GM21619 (cell line): ENCODE data around the gene FIG4.
"Not testable (repeated sequence)": the region's sequence is repeated elsewhere in the genome, so short reads cannot be mapped to it uniquely, and the experiment has no call there.

Experiments used
- ATAC-seq: cut with Tn5 transposase; IDR thresholded peaks from one replicate; pipeline ENCODE4 v1.9.1; 2021; ENCODE audit not compliant: unreplicated experiment

The FIG4 gene

DNA sequence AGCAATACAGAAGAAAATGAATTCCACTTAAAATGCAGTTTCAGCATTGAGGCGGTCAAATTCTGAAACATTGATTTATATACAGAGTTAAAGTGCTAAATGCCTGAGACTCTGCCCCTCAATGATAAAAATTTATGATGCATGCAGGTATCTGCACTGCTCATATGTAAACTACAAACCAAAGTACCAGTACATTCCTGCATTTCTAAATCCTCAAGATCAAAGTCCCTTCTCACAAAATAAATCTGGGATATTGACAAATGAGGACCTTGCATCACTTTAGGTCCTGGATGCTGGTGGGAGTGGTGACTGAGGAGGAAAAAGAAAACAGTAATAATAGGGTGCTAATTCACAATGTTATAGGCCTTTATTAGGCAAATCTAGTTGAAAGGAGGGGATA is 101.9 kb downstream of the FIG4 start:
- ATAC-seq = no peak

DNA sequence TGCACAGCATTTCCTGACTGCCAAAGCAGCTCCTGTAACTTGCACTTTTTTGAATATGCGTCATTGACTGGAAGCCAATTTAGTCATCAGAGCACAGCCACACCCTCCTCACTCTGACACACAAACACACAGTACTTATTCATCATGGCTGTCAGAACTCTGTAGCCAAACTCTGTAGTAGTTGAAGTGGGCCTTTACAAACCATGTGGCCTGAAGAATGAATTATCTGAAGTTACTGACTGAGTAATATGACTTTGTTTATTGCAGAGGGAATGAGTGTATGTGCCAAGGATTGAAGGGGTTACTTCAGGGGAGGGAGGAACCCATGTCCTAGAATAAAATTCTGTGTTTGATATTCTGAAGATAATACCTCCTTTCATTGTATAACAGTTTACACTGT is 102.7 kb downstream of the FIG4 start:
- ATAC-seq = no peak

GRCh38 chr6:109794201-109794923 is 103.3 kb downstream of the FIG4 start:
- no peak for ATAC-seq

GRCh38 chr6:109795994-109796555 is 105.0 kb downstream of the FIG4 start:
- ATAC-seq = no peak

DNA sequence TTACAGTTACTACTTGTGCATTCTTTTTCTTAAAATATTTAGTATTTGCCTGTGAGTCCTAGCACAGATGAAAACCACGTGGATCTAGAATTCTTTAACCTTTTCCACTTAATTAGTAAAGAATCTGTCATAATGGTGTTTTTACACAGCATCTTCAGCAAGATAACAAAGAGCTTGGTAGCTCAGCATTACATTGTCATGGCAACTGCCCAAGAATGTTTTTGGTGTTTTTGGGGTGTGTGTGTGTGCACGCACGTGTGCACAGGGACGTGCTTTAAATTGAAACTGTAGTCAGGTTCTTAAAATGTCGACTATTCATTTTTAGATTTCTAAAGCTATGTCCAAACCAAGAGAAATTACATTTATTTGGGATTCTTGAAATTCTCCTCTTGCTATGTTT is 108.0 kb downstream of the FIG4 start:
- no peak for ATAC-seq

GRCh38 chr6:109799664-109800063 is 108.6 kb downstream of the FIG4 start:
- ATAC-seq = no peak

- ATAC-seq = no peak
These were observed 109.7 kb downstream of the FIG4 start for GRCh38 chr6:109800771-109801170.

GRCh38 chr6:109801794-109802193 is 110.7 kb downstream of the FIG4 start:
- ATAC-seq = no peak

GRCh38 chr6:109804020-109804419 is 112.9 kb downstream of the FIG4 start:
- no peak for ATAC-seq

GRCh38 chr6:109807881-109808280 is 116.8 kb downstream of the FIG4 start:
- no peak for ATAC-seq

DNA sequence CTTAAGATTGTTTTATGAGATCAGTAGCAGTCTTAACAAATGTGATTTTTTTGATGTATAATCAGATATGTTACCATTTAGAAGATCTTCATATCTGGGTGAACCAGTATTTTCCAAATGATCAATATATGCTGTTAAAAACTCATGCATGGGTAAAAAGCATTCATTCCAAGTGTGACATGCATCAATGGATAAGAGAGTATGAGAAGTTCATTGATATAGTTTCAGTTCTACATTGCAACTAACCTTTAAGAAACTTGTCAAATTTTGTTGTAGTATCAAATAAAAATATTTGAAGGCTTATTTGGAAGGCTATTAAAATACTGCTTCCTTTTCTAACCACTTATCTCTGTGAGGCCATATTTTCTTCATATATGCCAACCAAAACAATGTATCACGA is 117.7 kb downstream of the FIG4 start:
- no peak for ATAC-seq

DNA sequence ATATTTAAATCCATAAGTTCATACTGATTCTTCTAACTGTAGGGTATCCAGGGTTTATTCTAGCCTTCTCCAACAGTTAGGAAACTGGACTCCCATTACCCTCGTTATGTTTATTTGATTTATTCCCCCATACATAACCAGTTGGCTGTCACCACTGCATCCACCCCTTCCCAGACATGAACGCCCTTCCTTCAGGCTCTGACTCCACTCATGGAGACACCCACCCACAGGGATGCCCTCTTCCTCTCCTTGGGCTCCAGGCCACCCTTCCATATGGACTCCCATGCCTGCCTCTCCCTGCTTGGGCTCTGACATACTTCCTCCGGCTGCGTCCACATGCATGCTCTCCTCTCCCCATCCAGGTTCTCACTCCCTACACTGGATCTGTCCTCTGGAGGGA is 124.0 kb downstream of the FIG4 start:
- ATAC-seq = no peak

- ATAC-seq = no peak
These were observed 125.6 kb downstream of the FIG4 start for GRCh38 chr6:109816452-109817374.

GRCh38 chr6:109820706-109821350 is 129.7 kb downstream of the FIG4 start:
- peak; percentile 69 for ATAC-seq

- no peak for ATAC-seq
These were observed 130.3 kb downstream of the FIG4 start for GRCh38 chr6:109821428-109821827.

GRCh38 chr6:109824105-109824504 is 133.0 kb downstream of the FIG4 start:
- no peak for ATAC-seq

GRCh38 chr6:109826551-109826950 is 135.5 kb downstream of the FIG4 start:
- ATAC-seq = no peak

GRCh38 chr6:109831352-109831751 is 140.3 kb downstream of the FIG4 start:
- not testable (repeated sequence) for ATAC-seq

GRCh38 chr6:109834131-109834530 is 143.0 kb downstream of the FIG4 start:
- no peak for ATAC-seq

- ATAC-seq = no peak
These were observed 143.7 kb downstream of the FIG4 start for GRCh38 chr6:109834595-109835437.
